ENCODE results near the gene PIP5KL1.

The PIP5KL1 gene

DNA sequence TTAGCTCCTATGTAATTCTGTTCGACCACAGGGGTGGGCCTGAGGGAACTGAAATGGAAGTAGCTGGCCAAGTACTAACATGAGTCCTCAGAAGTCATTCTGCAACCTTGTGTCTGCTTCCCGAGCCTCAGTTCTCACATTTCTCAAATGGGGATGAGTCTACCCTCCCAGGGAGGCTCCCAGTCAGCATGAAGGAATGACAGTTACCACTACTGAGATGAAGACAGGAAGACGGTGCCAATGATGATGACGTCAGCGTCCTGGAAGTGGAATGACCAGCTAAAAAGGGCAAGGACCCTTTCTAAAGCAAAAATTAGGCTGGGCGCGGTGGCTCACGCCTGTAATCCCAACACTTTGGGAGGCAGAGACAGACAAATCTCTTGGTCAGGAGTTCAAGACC is 6.8 kb downstream of the PIP5KL1 start:
- no peaks in the 10 kb centered on the region for H3K36me3 ChIP-seq (ENCODE audit: control insufficient read depth, insufficient read depth, low read length)
- no peak overlapping the region for H3K4me3 ChIP-seq (ENCODE audit: insufficient read depth, low read depth, low read length)
- H3K9me3 ChIP-seq (ENCODE audit: control insufficient read depth, low read length), result no peaks in the 10 kb centered on the region
- H3K27me3 ChIP-seq (ENCODE audit: control insufficient read depth, insufficient read depth, low read length, poor library complexity, severe bottlenecking), result peaks cover 61% of the 10 kb centered on the region
- 90 to 91% methylated on average over 8 of the region's 8 CpGs for WGBS, 2 experiments
- peaks cover 7% of the 10 kb centered on the region for H3K4me1 ChIP-seq (ENCODE audit: control insufficient read depth, insufficient read depth, low read length)
- H3K27ac ChIP-seq (ENCODE audit: insufficient read depth, low read depth, low read length, poor library complexity, severe bottlenecking), result no peak overlapping the region

DNA sequence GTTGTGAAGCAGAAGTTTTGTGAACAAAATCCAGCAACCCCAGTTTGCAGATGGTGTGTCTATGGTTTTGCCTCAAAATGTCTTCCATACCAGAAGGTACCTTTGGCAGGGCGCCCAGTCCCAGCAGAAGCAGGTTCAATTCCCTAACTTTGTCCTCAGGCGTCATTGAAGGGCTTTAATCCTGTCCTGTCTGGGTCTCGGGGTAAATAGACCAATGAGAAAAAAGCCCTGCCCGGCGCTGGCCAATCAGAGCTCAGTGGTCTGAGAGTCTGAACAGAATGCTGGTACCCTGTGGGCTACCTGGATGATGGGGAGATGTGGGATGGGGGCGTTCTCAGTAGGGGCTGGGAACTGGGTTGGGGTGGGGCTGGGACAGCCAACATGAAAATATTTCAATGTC is 7.5 kb downstream of the PIP5KL1 start:
- Histone ChIP-seq H3K9me3 (ENCODE audit: control insufficient read depth, low read length) (no peaks in the 10 kb centered on the region), H3K27me3 (ENCODE audit: control insufficient read depth, insufficient read depth, low read length, poor library complexity, severe bottlenecking) (peaks cover 54% of the 10 kb centered on the region), H3K4me3 (ENCODE audit: insufficient read depth, low read depth, low read length) (no peak overlapping the region), H3K36me3 (ENCODE audit: control insufficient read depth, insufficient read depth, low read length) (no peaks in the 10 kb centered on the region), H3K27ac (ENCODE audit: insufficient read depth, low read depth, low read length, poor library complexity, severe bottlenecking) (no peak overlapping the region), H3K4me1 (ENCODE audit: control insufficient read depth, insufficient read depth, low read length) (peaks cover 6% of the 10 kb centered on the region)
- WGBS, 2 experiments, result 59 to 64% methylated on average over 6 of the region's 6 CpGs

DNA sequence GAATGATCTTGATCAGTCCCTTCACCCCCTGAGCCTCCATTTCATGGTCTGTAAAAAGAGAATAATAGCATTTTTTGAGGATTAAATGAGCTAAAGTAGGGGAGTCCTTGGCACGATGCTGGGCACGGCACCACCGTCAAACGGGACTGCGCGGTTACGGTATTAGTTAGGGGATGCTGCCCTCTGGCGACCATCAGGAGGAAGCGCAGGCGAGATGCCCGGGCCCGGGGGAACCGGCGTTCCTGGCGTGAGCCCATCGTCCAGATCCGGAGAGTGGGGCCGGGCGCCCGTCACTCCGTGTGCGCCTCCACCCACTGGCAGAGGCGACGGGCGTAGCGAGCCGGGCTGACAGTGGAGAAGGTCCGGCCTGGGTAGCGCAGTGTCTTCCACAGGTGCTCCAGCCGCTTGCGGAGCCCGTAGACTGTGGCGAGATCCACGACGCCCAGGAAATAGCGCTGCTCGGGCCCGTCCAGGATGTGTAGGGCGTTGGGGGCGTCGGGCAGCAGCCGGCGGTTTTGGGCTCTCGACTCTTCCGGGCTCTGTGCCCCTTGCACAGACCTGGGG is 8.9 kb downstream of the PIP5KL1 start:
- 27 to 28% methylated on average over 45 of the region's 45 CpGs for WGBS, 2 experiments

DNA sequence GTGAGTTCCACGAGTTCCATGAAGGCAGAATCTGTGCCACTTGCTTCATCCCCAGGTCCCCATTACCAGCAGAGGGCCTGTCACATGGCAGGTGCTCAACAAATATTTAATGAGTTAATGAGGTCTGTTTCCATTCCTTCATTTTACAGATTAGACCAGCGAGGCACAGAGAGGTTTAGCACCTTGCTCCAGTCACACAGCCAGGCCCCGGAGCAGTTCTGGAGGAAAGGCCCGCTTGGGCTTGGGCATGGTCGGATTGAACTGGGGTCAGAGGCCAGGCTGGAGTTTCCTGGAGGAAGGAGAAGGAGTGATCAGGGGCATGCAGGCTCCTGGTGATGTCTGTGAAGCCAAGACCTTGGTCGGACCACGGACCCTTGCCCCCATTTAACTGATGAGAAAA is 9.8 kb downstream of the PIP5KL1 start:
- Histone ChIP-seq H3K27me3 (ENCODE audit: control insufficient read depth, insufficient read depth, low read length, poor library complexity, severe bottlenecking) (peaks cover 44% of the 10 kb centered on the region), H3K9me3 (ENCODE audit: control insufficient read depth, low read length) (no peaks in the 10 kb centered on the region), H3K4me3 (ENCODE audit: insufficient read depth, low read depth, low read length) (no peak overlapping the region), H3K36me3 (ENCODE audit: control insufficient read depth, insufficient read depth, low read length) (no peaks in the 10 kb centered on the region), H3K27ac (ENCODE audit: insufficient read depth, low read depth, low read length, poor library complexity, severe bottlenecking) (no peak overlapping the region), H3K4me1 (ENCODE audit: control insufficient read depth, insufficient read depth, low read length) (peaks cover 12% of the 10 kb centered on the region)
- WGBS, 2 experiments, result 93 to 95% methylated on average over 7 of the region's 7 CpGs

More for the DNA sequence above, 8.9 kb downstream of the PIP5KL1 start:
- no peak overlapping the region for H3K4me3 ChIP-seq (ENCODE audit: insufficient read depth, low read depth, low read length)
- no peaks in the 10 kb centered on the region for H3K9me3 ChIP-seq (ENCODE audit: control insufficient read depth, low read length)
- peaks cover 4% of the 10 kb centered on the region for H3K4me1 ChIP-seq (ENCODE audit: control insufficient read depth, insufficient read depth, low read length)
- no peak overlapping the region for H3K27ac ChIP-seq (ENCODE audit: insufficient read depth, low read depth, low read length, poor library complexity, severe bottlenecking)
- no peaks in the 10 kb centered on the region for H3K36me3 ChIP-seq (ENCODE audit: control insufficient read depth, insufficient read depth, low read length)
- H3K27me3 ChIP-seq (ENCODE audit: control insufficient read depth, insufficient read depth, low read length, poor library complexity, severe bottlenecking), result peaks cover 44% of the 10 kb centered on the region

DNA sequence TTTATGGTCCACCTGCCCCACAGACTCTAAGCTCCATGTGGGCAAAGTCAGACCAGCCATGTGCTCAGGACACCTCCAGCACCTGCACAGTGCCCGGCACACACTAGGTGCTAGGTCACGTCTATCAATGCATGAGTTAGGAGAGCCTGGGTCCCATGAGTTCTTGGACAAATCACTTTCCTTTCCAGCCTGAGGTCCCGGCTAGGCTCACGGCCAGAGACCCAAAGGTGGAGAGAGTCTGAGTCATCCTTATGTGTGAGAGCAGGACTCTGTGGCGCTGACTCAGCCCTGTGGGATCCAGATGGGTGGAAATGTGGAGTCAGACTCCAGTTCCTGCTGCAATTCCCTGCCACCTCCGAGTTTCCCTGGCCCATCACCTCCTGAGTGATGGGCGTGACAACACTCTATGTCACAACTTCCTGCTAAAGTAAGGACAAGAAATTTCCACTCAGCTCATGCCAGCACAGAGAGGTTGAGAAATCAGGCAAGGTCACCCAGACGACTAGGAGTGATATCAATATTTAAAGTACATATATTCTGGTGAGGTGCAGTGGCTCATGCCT is 11.2 kb downstream of the PIP5KL1 start:
- Histone ChIP-seq H3K4me1 (ENCODE audit: control insufficient read depth, insufficient read depth, low read length) (peaks cover 13% of the 10 kb centered on the region), H3K27me3 (ENCODE audit: control insufficient read depth, insufficient read depth, low read length, poor library complexity, severe bottlenecking) (peaks cover 35% of the 10 kb centered on the region), H3K27ac (ENCODE audit: insufficient read depth, low read depth, low read length, poor library complexity, severe bottlenecking) (no peak overlapping the region), H3K9me3 (ENCODE audit: control insufficient read depth, low read length) (no peaks in the 10 kb centered on the region), H3K4me3 (ENCODE audit: insufficient read depth, low read depth, low read length) (no peak overlapping the region), H3K36me3 (ENCODE audit: control insufficient read depth, insufficient read depth, low read length) (no peaks in the 10 kb centered on the region)
- 87 to 88% methylated on average over 8 of the region's 8 CpGs for WGBS, 2 experiments

DNA sequence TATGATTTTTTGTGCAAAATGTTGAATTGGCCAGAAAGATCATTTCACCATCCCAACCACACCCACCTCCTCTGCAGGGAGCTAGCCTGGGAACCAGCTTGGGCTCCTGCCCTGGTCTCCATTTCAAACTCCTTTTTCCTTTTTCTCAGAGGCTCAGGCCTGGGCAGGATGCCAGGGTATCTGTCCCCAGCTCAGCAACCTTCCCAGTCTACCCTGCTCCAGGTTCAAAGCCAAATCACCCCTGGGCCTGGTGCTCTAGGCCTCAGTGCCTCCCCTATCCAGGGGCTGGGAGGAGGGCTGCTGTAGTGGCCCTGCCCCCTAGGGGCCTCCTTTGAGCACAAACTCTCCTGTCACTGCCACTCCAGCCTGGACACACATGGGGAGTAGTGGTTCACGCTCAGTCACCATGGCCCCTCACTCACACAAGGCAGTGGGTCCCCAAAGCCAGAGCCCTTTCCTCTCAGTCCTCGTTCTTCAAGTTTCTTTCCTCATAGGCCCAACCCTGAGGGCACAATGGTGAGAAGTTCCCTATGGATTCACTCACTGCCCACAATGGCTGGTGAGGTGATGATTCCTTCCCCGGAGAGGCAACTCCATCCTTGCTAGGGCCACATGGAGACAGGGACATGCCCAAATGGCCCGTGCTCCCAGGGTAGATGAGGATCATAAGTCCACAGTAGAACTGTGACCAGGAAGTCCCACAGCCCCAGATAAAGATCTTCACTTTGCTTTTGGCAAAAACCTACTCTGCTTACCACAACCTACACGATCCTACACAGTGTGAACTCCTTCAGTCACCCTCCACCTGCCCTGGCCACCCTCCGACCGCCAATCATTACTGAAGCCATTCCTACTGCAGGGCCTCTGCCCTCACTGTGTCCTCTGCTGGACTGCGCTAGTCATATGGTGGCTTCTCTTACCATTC is 12.1 kb downstream of the PIP5KL1 start:
- H3K27ac ChIP-seq (ENCODE audit: insufficient read depth, low read depth, low read length, poor library complexity, severe bottlenecking), result no peak overlapping the region
- WGBS, 2 experiments, result 86 to 89% methylated on average over 8 of the region's 8 CpGs

DNA sequence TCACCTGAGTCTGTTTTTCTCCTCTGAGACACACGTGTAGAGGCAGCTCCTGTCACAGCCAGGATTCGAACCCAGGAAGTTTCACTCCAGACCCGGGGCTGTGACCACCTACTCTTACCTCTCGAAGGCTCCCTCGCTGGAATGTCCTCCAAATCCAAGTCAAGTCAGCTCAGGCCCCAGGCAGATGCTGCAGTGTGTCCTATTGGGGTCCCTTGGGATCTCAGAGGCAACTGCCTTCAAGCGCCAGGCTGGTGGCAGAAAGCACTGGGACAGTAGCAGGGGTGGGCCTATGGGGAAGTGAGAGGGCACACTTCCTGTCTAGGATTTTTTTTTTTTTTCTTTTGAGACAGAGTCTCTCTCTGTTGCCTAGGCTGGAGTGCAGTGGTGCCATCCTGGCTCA is 13.0 kb downstream of the PIP5KL1 start:
- Histone ChIP-seq H3K36me3 (ENCODE audit: control insufficient read depth, insufficient read depth, low read length) (no peaks in the 10 kb centered on the region), H3K9me3 (ENCODE audit: control insufficient read depth, low read length) (no peaks in the 10 kb centered on the region), H3K27me3 (ENCODE audit: control insufficient read depth, insufficient read depth, low read length, poor library complexity, severe bottlenecking) (peaks cover 35% of the 10 kb centered on the region), H3K4me1 (ENCODE audit: control insufficient read depth, insufficient read depth, low read length) (peaks cover 13% of the 10 kb centered on the region), H3K4me3 (ENCODE audit: insufficient read depth, low read depth, low read length) (no peak overlapping the region), H3K27ac (ENCODE audit: insufficient read depth, low read depth, low read length, poor library complexity, severe bottlenecking) (no peak overlapping the region)
- 87 to 93% methylated on average over 6 of the region's 6 CpGs for WGBS, 2 experiments

More for the DNA sequence above, 12.1 kb downstream of the PIP5KL1 start:
- no peaks in the 10 kb centered on the region for H3K36me3 ChIP-seq (ENCODE audit: control insufficient read depth, insufficient read depth, low read length)
- peaks cover 35% of the 10 kb centered on the region for H3K27me3 ChIP-seq (ENCODE audit: control insufficient read depth, insufficient read depth, low read length, poor library complexity, severe bottlenecking)
- H3K4me3 ChIP-seq (ENCODE audit: insufficient read depth, low read depth, low read length), result no peak overlapping the region
- H3K4me1 ChIP-seq (ENCODE audit: control insufficient read depth, insufficient read depth, low read length), result peaks cover 13% of the 10 kb centered on the region
- H3K9me3 ChIP-seq (ENCODE audit: control insufficient read depth, low read length), result no peaks in the 10 kb centered on the region

DNA sequence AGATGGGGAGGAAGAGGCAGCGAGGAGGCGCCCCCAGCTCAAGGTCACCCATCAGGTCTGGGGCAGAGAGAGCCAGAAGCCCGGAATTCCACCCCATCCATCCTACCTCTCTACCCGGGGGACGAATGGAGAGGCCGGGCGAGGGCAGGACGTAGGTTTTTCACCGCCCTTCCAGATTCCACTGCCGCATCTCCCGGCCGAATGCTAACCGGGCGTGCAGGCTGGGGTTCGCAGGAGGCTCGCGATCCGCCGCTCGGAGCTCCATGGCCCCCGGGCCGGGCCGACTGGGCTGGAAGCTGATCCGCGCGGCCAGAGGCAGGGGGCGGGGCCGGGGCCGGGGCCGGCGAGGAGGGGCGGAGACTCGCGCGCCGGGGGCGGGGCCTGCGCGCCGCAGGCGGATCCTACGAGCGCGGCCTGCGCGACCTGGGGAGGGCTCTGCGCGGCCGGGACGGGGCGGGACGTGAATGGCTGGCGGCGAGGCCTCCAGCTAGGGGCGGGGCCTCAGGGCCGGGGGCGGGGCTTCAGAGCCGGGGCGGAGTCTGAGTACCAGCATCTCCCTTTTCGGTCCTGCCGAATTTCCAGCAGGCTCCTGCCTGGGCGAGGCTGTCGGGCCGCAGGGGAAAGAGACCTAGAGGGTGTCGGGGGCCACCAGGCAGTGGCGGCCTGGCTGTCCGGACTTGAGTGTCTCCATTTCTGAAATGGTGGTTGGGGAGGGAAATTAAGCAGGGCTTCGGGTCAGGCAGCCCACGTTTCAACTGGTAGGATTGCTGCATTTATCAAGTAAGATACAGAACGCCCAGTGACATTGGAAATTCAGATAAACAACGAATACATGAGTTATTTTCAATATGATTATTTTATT is 13.6 kb downstream of the PIP5KL1 start, which contains the start of gene ST6GALNAC4:
Gene ST6GALNAC4, minus strand, starts transcription at position 322 of the 862 bp plus-strand sequence. CDS start 622 bp downstream, outside the sequence.
- H3K27ac ChIP-seq (ENCODE audit: insufficient read depth, low read depth, low read length, poor library complexity, severe bottlenecking), result no peak within 1 kb of the TSS
- H3K36me3 ChIP-seq (ENCODE audit: control insufficient read depth, insufficient read depth, low read length), result no peaks in the 10 kb centered on the region

DNA sequence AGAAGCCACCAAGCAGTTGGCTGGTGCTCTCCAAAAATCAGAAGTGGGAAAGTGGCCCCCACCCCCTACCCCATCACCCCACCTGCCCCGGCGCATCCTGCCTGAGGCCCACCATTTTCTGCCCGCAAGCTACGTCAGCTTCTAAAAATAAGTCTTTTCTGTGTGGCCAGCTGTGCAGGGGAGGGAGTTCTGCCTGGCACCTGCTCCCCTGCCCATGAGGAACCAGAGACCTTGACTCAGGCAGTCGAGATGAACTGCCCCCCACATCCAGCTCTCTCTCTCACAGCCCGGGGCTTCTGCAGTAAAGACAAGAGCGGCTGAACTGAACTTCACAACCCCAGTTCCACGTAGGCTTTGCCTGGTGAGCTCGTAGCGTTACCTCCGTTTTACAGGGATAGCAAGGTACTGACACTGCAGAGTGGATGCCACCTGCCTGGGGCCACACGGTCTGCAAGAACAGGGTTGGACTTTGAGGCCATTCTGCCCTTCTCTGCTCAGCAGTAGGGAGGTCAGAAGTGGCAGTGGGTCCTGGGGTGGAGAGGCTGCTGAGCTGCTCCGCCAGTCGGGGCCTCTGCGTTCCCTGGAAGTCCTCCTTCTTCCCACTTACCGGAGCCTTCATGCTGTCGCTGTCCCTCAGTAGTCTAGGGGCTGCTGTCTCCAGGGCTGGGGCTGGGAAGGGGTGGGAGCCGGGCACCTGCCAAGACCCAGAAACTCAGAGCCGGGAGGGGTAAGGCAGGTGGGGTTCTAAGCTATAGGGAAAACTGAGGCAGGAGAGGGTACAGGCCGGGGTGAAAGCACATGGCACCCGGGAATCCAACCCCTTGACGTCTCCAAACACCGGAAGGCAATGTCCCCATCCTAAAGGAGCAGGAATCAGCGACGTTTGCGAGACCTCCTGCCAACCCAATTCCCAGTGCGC is 14.5 kb downstream of the PIP5KL1 start:
- no peak overlapping the region for H3K27ac ChIP-seq (ENCODE audit: insufficient read depth, low read depth, low read length, poor library complexity, severe bottlenecking)
- H3K27me3 ChIP-seq (ENCODE audit: control insufficient read depth, insufficient read depth, low read length, poor library complexity, severe bottlenecking), result peaks cover 22% of the 10 kb centered on the region
- no peaks in the 10 kb centered on the region for H3K9me3 ChIP-seq (ENCODE audit: control insufficient read depth, low read length)
- WGBS, 2 experiments, result 58 to 59% methylated on average over 27 of the region's 27 CpGs
- no peaks in the 10 kb centered on the region for H3K36me3 ChIP-seq (ENCODE audit: control insufficient read depth, insufficient read depth, low read length)
- peaks cover 13% of the 10 kb centered on the region for H3K4me1 ChIP-seq (ENCODE audit: control insufficient read depth, insufficient read depth, low read length)
- peak overlapping the region; percentile 49 for H3K4me3 ChIP-seq (ENCODE audit: insufficient read depth, low read depth, low read length)

More for the DNA sequence above, 13.6 kb downstream of the PIP5KL1 start, which contains the start of gene ST6GALNAC4:
- peaks cover 31% of the 10 kb centered on the region for H3K27me3 ChIP-seq (ENCODE audit: control insufficient read depth, insufficient read depth, low read length, poor library complexity, severe bottlenecking)
- peaks cover 13% of the 10 kb centered on the region for H3K4me1 ChIP-seq (ENCODE audit: control insufficient read depth, insufficient read depth, low read length)
- WGBS, 2 experiments, result 4 to 5% methylated on average over 70 to 71 of the region's 71 CpGs
- no peaks in the 10 kb centered on the region for H3K9me3 ChIP-seq (ENCODE audit: control insufficient read depth, low read length)
- H3K4me3 ChIP-seq (ENCODE audit: insufficient read depth, low read depth, low read length), result peak within 1 kb of the TSS; percentile 49
